NOMO-1 treated with DMSO at 0.1 percent for 48 hours (cell line): ENCODE measurements around the gene IFI30.

Experiments
- DNase-seq: peaks from one replicate; lab custom pipeline; 2025; ENCODE audit not compliant: unreplicated experiment; lab: John Stamatoyannopoulos, UW

The IFI30 gene

DNA sequence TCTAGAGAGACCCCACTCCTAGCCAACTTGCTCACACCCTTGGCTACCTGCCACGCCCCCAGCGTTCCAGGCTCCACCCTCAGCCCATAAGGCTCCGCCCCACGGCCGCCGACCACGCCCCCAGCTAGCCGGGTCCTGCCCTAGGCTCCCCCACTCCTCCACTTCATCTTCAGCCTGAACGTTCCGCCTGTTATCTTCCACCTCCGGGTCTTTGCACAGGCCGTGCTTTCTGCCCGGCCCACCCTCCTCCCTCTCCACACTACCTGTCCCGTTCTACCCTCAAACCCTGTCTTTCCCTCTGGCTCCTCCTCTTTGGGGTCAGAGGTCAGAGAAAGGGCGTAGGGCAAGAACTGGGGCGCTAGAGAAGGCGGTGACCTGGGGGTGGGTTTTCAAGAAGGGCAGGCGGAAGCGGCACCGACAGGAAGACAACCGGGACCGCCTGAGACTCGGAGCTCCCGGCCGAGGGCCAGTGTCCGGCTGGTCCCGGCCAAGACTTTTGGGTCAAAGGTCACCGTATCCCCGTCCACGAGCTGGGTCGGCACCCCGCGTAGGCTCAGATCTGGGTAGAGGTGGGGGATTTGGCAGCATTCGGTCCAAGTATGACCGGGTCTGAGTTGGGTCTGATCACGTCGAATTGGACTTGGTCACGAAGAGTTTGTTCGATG is 50.4 kb downstream of the IFI30 start:
- peak; percentile 35 for DNase-seq

DNA sequence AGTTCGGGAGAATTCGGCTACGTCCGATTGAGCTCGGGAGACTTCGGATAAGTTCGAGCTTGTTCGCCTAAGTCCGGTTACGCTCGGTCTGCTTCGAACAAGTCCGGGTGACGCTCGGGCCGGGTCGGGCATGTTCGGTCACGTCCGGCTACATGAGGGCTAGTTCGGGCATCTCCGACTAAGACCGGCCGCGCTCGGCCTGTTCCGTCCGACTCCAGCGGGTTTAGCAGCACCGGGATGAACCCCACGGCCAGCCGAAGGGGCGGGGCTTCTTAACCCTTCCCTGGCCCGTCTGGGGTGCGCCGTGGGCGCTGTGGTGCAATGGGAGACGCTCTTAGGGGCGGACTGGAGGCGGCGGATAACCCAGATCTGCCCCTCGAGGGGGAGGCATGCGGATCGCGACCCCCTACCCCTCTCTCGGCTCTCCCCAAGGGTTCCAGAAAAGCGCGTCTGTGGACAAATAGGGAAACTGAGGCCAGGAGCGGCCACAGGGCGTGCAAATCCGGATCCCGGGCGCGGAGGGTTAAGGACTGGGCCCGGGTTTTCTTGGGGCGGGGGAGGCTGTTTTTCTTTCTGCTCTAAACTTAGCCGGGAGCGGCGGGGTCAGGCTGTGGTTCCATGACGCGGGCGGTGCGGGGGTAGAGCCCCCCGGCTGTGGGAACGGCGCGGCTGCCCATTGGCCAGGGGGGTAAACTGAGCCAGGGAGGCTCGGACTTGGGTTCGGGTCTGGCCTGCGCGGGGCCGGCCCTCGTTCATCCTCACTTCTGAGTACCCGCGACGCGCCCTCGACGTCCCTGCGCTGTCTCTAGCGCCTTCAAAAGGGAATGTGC is 51.1 kb downstream of the IFI30 start:
- DNase-seq, result peak; percentile 96

DNA sequence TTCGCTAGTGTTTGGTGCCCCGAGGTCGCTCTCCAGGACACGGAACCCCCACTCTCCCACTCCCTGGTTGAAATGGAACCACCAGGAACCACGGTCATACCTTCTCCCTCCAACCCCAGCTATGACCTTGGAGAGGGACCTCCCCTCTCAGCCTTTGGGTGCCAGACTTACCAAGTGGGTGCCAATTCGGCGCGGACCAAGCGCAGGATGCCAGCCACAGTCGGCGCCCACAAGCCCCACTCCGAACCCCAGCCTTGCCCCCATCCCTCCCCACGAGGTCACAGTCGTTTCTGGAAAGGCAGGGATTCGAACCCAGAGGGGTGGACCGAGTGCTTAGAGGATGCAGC is 51.7 kb downstream of the IFI30 start:
- no peak for DNase-seq

DNA sequence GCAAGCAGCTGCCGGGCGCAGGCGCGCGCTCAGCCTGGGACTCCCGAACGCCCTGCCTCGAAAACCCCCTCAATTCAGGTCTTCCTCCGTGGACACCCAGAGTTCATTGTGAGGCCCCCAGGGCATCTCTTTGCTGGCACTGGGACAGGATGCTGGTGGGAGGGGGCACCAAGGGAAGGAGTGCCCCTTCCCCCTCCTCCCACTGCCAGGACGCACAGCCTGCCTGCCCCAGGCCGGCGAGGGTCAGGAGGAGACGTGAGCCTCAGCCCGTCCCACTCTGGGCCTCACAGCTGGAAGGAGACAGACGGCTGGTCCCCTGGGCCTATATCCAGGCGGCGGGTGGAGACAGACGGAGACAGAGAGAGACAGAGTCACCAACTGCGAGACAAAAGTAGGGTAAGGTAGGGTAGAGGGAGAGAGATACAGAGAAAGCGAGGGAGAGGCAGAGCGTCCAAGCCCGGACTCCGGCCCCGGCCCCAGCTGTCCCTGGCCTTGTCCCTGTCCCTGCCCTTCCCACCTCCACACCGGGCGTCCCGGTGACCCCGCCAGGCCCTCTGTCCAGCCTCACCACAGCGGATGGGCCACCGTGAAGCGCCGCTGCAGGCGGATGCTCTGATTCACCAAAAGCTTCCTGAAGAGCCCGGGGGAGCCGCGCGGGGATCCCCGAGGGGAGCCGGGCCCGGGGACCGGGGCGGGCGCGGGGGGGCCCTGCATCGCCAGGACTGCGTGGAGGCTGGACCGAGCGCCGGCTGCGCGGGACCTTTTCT is 52.3 kb downstream of the IFI30 start, which contains the start of gene PDE4C:
PDE4C (minus strand) TSS at position 737 of the 767 bp plus-strand sequence; CDS start at position 714, 23 bp downstream.
- no peak for DNase-seq

DNA sequence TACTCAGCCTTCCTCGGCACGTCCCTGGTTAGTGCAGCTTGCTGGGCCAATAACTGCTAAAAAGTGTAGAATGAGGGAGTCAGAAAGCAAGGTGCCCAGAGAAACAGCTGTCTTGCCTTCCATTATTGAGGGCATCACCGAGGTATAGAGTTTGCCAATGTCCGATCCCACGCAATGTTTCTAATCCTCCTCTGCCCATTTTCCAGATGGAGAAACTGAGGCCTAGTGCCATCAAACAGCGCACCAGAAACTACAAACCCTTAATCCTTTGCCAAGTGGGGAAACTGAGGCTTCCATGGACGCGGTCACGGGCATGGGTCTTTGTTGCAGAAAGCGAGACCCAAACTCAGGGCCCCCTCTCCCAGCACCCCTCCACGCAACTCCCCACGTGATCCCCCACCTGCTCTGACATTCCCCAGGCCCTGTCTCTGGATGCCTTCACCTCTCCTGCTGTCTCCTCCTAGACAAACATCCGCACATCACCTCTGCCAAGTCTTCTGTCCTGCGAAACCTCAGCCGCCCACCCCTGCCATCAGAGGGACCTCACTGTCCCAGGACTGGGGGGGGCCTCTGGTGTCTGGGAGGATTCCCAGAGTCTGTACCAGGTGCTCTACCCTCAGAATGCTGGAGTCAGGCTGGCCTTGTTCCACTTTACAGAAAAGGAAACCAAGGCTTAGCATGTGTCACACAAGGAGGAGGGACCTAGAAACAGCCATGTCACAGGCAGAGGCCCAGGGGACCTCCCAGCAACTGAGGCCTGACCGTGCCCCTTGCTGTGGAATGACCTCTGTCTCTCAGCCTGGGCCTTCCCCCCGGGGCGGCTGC is 53.6 kb downstream of the IFI30 start:
- no peak for DNase-seq
